Subcutaneous abdominal adipose tissue (tissue), 5 donors: ENCODE results near the gene RCAN3.
"Not testable (repeated sequence)": the region's sequence is repeated elsewhere in the genome, so short reads cannot be mapped to it uniquely, and the experiment has no call there.

Source experiments
- H3K27ac ChIP-seq: one replicate; pipeline ENCODE4 v1.7.0; 2013; ENCODE audit warnings: low read depth, mild to moderate bottlenecking, inconsistent platforms, low read length, moderate library complexity
- H3K27me3 ChIP-seq, 5 donors: one replicate each; pipeline ENCODE4 v1.7.0; 2013; ENCODE audit warnings: low read length in 5 of 5, inconsistent platforms in 1 of 5; ENCODE audit not compliant: control insufficient read depth in 5 of 5, insufficient read depth in 4 of 5
- H3K36me3 ChIP-seq, 5 donors: one replicate each; pipeline ENCODE4 v1.7.0; 2013; ENCODE audit warnings: low read length in 5 of 5; ENCODE audit not compliant: control insufficient read depth in 5 of 5, insufficient read depth in 5 of 5
- H3K4me1 ChIP-seq, 5 donors: one replicate each; pipeline ENCODE4 v1.7.0; 2013; ENCODE audit warnings: low read length in 5 of 5, mild to moderate bottlenecking in 3 of 5, moderate library complexity in 1 of 5; ENCODE audit not compliant: control insufficient read depth in 5 of 5, insufficient read depth in 5 of 5
- H3K4me3 ChIP-seq, 5 donors: one replicate each; pipeline ENCODE4 v1.7.0; 2013; ENCODE audit warnings: low read length in 5 of 5, low read depth in 1 of 5
- H3K9ac ChIP-seq, 5 donors: one replicate each; pipeline ENCODE4 v1.7.0; 2013; ENCODE audit warnings: low read length in 5 of 5, mild to moderate bottlenecking in 4 of 5, moderate library complexity in 3 of 5
- H3K9me3 ChIP-seq, 5 donors: one replicate each; pipeline ENCODE4 v1.7.0; 2013; ENCODE audit warnings: low read length in 5 of 5; ENCODE audit not compliant: control insufficient read depth in 5 of 5
- donor health status: healthy.
- donor health status: healthy.
- donor health status: healthy.
- donor health status: healthy.
- donor health status: healthy.

RCAN3 gene

GRCh38 chr1:24502709-24503058, at the start of gene RCAN3:
Gene RCAN3, plus strand, starts transcription at chr1:24502836. Its CDS starts 11,537 bp downstream, at chr1:24514373.
- H3K4me1 ChIP-seq, result peaks cover 1 to 20% (median 18%) of the 10 kb centered on the region in 5 donors
- H3K27ac ChIP-seq, result no peak within 1 kb of the TSS
- peak within 1 kb of the TSS; percentile 72 to 82 (median 78) for H3K4me3 ChIP-seq
- no peaks in the 10 kb centered on the region for H3K9me3 ChIP-seq
- peak within 1 kb of the TSS; percentile 27 to 75 (median 55) for H3K9ac ChIP-seq
- no peaks in the 10 kb centered on the region for H3K36me3 ChIP-seq
- peaks cover 0 to 3% (median 0%) of the 10 kb centered on the region in 5 donors for H3K27me3 ChIP-seq

- no peaks in the 10 kb centered on the region for H3K4me1 ChIP-seq
- no peak overlapping the region for H3K9ac ChIP-seq
- H3K27ac ChIP-seq, result no peak overlapping the region
- no peaks in the 10 kb centered on the region for H3K9me3 ChIP-seq
- H3K4me3 ChIP-seq, result no peak overlapping the region
- no peaks in the 10 kb centered on the region for H3K27me3 ChIP-seq
- H3K36me3 ChIP-seq, result peaks cover 0 to 54% (median 28%) of the 10 kb centered on the region in 5 donors
These were observed 49.6 kb upstream of the RCAN3 start for GRCh38 chr1:24452922-24453485.

- Histone ChIP-seq H3K9ac (no peak overlapping the region), H3K36me3 (peaks cover 0 to 60% (median 36%) of the 10 kb centered on the region in 5 donors), H3K4me1 (no peaks in the 10 kb centered on the region), H3K27me3 (no peaks in the 10 kb centered on the region), H3K27ac (no peak overlapping the region), H3K9me3 (no peaks in the 10 kb centered on the region), H3K4me3 (no peak overlapping the region)
These were observed 48.0 kb upstream of the RCAN3 start for GRCh38 chr1:24454673-24455072.

GRCh38 chr1:24455272-24455671, 47.4 kb upstream of the RCAN3 start:
- H3K4me1 ChIP-seq, result no peaks in the 10 kb centered on the region
- H3K4me3 ChIP-seq, result no peak overlapping the region
- no peak overlapping the region for H3K27ac ChIP-seq
- H3K36me3 ChIP-seq, result peaks cover 0 to 64% (median 33%) of the 10 kb centered on the region in 5 donors
- no peaks in the 10 kb centered on the region for H3K9me3 ChIP-seq
- no peaks in the 10 kb centered on the region for H3K27me3 ChIP-seq
- no peak overlapping the region for H3K9ac ChIP-seq

DNA sequence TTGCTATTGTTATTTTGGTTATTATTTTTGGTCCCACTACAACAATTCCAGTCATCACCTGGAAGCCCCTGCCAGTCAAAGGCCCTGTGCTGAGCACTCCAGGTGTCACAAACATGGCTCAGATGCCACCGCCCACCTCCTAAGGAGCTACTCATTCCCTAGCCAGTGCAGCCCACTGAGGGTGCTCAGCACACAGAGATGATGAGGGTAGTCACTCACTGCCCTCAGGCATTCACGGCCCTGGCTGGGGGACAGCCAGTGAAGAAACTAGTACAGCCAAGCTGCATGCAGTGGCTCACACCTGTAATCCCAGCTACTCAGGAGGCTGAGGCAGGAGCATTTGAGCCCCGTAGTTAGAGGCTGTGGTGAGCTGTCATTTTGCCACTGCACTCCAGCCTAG, 44.8 kb upstream of the RCAN3 start:
- H3K9me3 ChIP-seq, result no peaks in the 10 kb centered on the region
- no peak overlapping the region for H3K4me3 ChIP-seq
- H3K9ac ChIP-seq, result no peak overlapping the region
- no peak overlapping the region for H3K27ac ChIP-seq
- no peaks in the 10 kb centered on the region for H3K4me1 ChIP-seq
- peaks cover 3 to 51% (median 33%) of the 10 kb centered on the region in 5 donors for H3K36me3 ChIP-seq
- H3K27me3 ChIP-seq, result no peaks in the 10 kb centered on the region

DNA sequence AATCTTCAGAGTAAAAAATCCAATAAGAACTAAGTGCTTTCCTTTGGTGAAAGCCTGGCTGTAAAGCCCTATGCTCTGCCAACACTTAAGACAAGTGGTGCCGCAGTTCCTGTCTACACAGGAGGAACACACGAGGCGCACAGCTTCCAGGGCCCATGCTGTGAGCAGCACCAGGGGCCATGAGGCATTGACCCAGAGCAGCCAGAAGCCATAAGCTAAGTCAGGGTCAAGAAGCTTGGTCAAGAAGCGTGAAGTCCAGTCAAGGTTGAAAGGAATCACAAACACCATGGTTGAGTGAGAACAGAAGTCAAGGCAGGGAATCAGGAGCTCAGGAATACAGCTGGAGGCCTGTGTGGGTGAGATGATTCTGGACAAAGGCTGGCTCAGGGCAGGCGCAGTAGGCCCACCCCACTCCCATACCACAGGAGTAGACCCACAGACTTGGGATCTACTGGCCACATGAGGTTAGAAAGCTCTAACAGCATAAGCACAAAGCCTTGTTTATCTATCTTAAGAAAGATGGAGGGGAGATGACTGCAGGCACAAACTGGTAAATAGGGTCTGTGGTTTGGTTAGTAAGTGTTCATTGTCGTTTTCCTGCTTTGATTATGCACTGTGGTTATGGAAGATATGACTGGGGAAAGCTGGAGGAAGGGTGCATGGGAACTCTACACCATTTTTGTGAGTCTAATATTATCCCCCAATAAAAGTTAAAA, 42.9 kb upstream of the RCAN3 start:
- H3K4me1 ChIP-seq, result no peaks in the 10 kb centered on the region
- peaks cover 3 to 45% (median 25%) of the 10 kb centered on the region in 5 donors for H3K36me3 ChIP-seq
- H3K9me3 ChIP-seq, result no peaks in the 10 kb centered on the region
- no peaks in the 10 kb centered on the region for H3K27me3 ChIP-seq
- H3K27ac ChIP-seq, result no peak overlapping the region
- no peak overlapping the region for H3K9ac ChIP-seq
- H3K4me3 ChIP-seq, result no peak overlapping the region

GRCh38 chr1:24462128-24462527, 40.5 kb upstream of the RCAN3 start:
- not testable (repeated sequence) for H3K9ac ChIP-seq, H3K9me3 ChIP-seq, H3K27me3 ChIP-seq, H3K27ac ChIP-seq, H3K4me3 ChIP-seq, H3K4me1 ChIP-seq
- peaks cover 3 to 39% (median 31%) of the 10 kb centered on the region in 5 donors for H3K36me3 ChIP-seq

DNA sequence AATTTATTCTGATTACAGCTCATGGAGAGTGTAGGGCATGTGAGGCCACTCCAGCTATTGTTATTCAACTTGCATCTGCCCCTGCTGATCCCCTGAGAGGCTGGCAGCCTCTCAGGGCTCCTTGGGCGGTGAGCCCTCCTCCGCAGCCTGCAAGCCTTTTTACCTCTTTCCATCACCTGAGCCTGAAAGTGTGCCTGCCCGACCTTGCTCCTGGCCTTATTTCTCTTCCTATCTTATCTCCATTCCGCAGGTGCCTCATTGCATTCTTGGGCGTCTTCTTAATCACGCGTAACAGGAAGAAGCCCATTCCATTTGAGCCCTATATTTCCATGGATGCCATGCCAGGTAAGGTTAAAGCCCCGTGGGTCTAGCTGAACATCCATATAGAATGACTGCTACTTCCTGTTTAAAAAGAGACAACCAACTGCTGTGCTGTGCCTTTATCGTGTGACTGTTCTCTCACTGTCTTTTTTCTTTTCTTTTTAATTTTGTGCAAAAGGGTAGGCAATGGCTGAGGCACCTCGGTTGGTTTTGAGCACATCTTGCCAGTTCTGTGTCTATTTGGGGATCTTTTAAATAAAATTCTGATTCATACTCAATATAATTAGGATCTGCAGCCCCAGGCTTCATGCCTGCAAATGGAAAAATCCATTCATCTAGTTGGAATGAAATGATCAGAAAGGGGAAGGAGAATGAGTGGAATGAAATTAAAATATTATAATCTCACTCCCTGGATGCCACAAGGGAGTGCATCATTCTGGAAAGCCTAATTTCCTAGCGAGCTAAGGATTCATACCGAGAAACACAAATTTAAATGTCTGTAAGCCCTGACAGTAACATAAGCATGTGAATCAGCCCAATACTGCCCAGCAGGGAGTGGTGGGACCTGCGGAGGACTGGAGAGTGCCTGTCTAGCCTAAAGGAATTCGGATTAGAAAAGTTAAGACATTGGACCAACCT, 38.6 kb upstream of the RCAN3 start:
- H3K4me3 ChIP-seq, result no peak overlapping the region

GRCh38 chr1:24465099-24465498, 37.5 kb upstream of the RCAN3 start:
- Histone ChIP-seq H3K9ac (no peak overlapping the region), H3K36me3 (peaks cover 3 to 20% (median 12%) of the 10 kb centered on the region in 5 donors), H3K9me3 (no peaks in the 10 kb centered on the region), H3K4me3 (no peak overlapping the region), H3K4me1 (no peaks in the 10 kb centered on the region), H3K27ac (no peak overlapping the region), H3K27me3 (no peaks in the 10 kb centered on the region)

More for the DNA sequence above, 38.6 kb upstream of the RCAN3 start:
- Histone ChIP-seq H3K27me3 (no peaks in the 10 kb centered on the region), H3K9me3 (no peaks in the 10 kb centered on the region), H3K4me1 (no peaks in the 10 kb centered on the region), H3K36me3 (peaks cover 3 to 30% (median 18%) of the 10 kb centered on the region in 5 donors), H3K27ac (no peak overlapping the region), H3K9ac (no peak overlapping the region)

DNA sequence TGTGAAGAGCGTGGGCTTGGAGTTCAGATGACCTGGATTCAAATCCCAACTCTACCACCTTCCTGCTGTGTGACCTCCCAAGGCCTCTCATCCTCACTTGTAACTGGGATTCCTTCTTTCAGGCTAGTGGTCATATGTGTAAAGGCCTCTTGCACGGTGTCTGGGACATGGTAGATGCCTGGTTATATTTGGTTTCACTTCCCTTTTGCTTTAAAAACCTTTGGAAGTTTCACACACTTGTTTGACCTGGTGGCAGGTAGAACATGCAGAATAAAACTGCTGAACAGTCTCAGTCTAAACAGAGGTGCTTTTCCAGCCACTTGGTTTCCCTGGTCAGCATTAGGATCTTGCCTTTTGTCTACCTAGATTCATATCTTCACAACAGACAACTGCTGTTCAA, 37.0 kb upstream of the RCAN3 start:
- H3K36me3 ChIP-seq, result peaks cover 2 to 18% (median 7%) of the 10 kb centered on the region in 5 donors
- H3K4me3 ChIP-seq, result no peak overlapping the region
- no peak overlapping the region for H3K27ac ChIP-seq
- H3K9me3 ChIP-seq, result no peaks in the 10 kb centered on the region
- no peaks in the 10 kb centered on the region for H3K4me1 ChIP-seq
- no peak overlapping the region for H3K9ac ChIP-seq
- no peaks in the 10 kb centered on the region for H3K27me3 ChIP-seq
